ENCODE data around the gene FOXI2. TPM values are rescaled to one million over a fixed set of nuclear protein-coding genes. Genes with fewer than 3 reads are reported as not detected.

FOXI2 gene
- total RNA-seq, 4 donors from 2014 or later: 0.11 to 2.4 (median 0.37) TPM

GRCh38 chr10:127698886-127699285 is 38.1 kb upstream of the FOXI2 start:
- intact Hi-C loops (cut with DNase I; ENCODE audit: low total_unique reads): no loop called here
- 38 to 46% methylated on average over 6 of the region's 6 CpGs for WGBS, 2 donors
- TF ChIP-seq POLR2A (IDR thresholded peaks at IDR 0.05) (no peak), CTCF (IDR thresholded peaks at IDR 0.05) (no peak)
- no peak overlapping the region for H3K4me3 ChIP-seq (ENCODE audit: low read depth, poor library complexity, severe bottlenecking)
- DNase-seq (ENCODE audit: low spot score in 2 of 2): no peak

DNA sequence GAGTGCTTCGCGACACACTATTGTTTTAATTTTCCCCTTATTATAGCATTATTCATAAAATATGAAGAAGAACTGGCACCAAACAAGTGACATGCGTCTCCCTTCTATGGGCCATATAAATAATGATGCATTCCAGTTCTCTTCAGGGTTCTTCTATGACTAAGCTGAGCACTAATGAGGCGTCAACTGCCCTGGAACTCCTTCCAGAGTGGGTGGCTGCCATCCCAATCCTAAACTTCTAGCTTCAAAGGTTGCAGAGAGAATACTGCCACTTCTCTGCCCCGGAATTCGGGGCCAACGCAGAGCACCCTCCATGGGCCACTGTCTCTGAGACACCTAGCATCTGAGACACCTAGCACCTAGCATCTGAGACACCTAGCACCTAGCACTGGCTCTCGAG is 37.7 kb upstream of the FOXI2 start:
- DNase-seq (ENCODE audit: low spot score in 2 of 2): no peak
- WGBS, 2 donors: 48 to 55% methylated on average over 8 of the region's 8 CpGs
- no peak for TF ChIP-seq CTCF (IDR thresholded peaks at IDR 0.05)
- no peak for TF ChIP-seq POLR2A (IDR thresholded peaks at IDR 0.05)
- H3K4me3 ChIP-seq (ENCODE audit: low read depth, poor library complexity, severe bottlenecking): no peak overlapping the region
- intact Hi-C loops (cut with DNase I; ENCODE audit: low total_unique reads): no loop called here

DNA sequence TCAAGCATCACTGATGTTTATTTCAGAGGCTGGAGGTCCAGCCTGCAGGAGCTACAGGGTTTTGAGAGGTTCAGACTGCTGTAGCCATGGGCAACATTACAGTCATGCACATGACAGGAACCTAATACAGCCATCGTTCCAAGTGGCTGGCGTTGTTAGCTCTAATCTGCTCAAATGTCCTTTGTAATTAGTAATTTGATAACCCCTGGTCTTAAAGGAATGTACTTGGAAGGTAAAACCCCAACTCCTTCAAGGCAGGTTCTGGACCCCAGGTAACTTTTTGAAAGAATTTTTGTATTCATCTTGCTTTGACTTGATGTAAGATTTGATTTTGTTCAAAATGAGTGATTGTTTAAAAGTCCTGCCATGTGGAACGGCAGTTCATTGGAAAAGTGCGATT is 34.7 kb upstream of the FOXI2 start:
- TF ChIP-seq POLR2A (IDR thresholded peaks at IDR 0.05) (no peak), CTCF (IDR thresholded peaks at IDR 0.05) (no peak)
- H3K4me3 ChIP-seq (ENCODE audit: low read depth, poor library complexity, severe bottlenecking): no peak overlapping the region
- DNase-seq (ENCODE audit: low spot score in 2 of 2): no peak
- 68 to 69% methylated on average over 4 of the region's 4 CpGs for WGBS, 2 donors
- intact Hi-C loops (cut with DNase I; ENCODE audit: low total_unique reads): no loop called here

DNA sequence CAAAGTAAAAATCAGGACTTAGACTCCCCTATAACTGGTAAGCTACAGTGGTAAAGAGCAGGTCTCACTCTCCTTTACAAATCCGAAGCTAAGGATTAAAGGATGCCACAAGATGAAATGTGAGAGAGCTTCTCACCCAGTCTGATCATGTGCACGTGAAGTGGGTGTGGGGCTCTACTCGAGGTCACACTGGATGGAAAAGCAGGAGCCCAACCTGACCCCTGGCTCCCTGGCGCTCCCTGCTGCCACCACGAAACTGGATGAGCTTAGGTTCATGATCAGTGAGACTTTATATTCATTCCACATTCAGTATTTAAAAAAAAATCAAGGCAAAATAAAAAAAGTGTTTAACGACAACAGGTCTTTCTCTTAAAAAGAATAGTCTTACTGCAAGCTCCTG is 21.7 kb upstream of the FOXI2 start:
- DNase-seq (ENCODE audit: low spot score in 2 of 2): no peak
- intact Hi-C loops (cut with DNase I; ENCODE audit: low total_unique reads): loop anchor here (10.0 kb wide), 1 partner anchor 140 kb away; no protein-coding TSS in a partner anchor
- WGBS, 2 donors: 48 to 63% methylated on average over 6 of the region's 6 CpGs
- TF ChIP-seq POLR2A (IDR thresholded peaks at IDR 0.05) (no peak), CTCF (IDR thresholded peaks at IDR 0.05) (no peak)
- no peak overlapping the region for H3K4me3 ChIP-seq (ENCODE audit: low read depth, poor library complexity, severe bottlenecking)

- no peak overlapping the region for H3K4me3 ChIP-seq (ENCODE audit: low read depth, poor library complexity, severe bottlenecking)
- intact Hi-C loops (cut with DNase I; ENCODE audit: low total_unique reads): loop anchor here (10.0 kb wide), 1 partner anchor 139 kb away; no protein-coding TSS in a partner anchor
- no peak for TF ChIP-seq POLR2A (IDR thresholded peaks at IDR 0.05)
- TF ChIP-seq CTCF (IDR thresholded peaks at IDR 0.05): no peak
- WGBS, 2 donors: 54 to 71% methylated on average over 3 of the region's 3 CpGs
- DNase-seq (ENCODE audit: low spot score in 2 of 2): no peak
These were observed 21.1 kb upstream of the FOXI2 start for GRCh38 chr10:127715782-127716378.

GRCh38 chr10:127720142-127720541 is 16.8 kb upstream of the FOXI2 start:
- no peak overlapping the region for H3K4me3 ChIP-seq (ENCODE audit: low read depth, poor library complexity, severe bottlenecking)
- 58 to 81% methylated on average over 4 of the region's 4 CpGs for WGBS, 2 donors
- intact Hi-C loops (cut with DNase I; ENCODE audit: low total_unique reads): no loop called here
- TF ChIP-seq CTCF (IDR thresholded peaks at IDR 0.05) (no peak), POLR2A (IDR thresholded peaks at IDR 0.05) (no peak)
- DNase-seq (ENCODE audit: low spot score in 2 of 2): no peak
